NCI-H1092 (cell line): ENCODE data around the gene AHNAK.
"Not testable (repeated sequence)": the region's sequence is repeated elsewhere in the genome, so short reads cannot be mapped to it uniquely, and the experiment has no call there.

Experiments
- DNase-seq: peaks from one replicate; lab custom pipeline; 2025; lab: John Stamatoyannopoulos, UW

The AHNAK gene

DNA sequence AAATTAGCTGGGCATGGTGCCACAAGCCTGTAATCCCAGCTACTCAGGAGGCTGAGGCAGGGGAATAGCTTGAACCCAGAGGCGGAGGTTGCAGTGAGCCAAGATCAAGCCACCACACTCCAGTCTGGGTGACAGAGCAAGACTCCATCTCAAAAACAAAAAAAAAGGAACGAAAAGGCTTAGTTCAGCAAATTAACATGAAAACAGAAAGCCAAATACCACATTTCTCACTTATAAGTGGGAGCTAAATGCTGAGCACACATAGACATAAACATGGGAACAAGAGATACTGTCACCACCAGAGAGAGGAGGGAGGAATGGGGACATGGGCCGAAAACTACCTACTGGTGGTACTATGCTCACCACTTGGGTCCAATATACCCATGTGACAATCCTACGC is 89.1 kb downstream of the AHNAK start:
- no peak for DNase-seq

DNA sequence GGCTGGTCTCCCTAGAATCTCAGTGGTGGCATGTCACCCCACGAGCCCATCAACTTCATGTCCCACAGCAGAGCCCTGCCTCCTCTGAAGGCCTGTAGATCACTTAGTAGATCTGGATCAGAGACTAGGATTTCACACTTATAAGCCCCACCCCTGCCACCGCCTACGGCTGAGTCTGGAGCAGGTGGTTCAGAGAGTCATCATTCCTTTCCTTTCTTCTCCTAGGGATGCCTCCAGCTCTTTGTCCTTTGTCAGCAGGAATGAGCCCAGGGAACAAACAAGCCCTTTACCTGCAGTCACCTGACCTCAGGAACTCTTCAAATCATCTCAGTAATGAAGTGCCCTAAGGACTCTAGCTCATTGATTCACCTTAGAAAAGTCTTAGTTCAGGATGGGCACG is 90.0 kb downstream of the AHNAK start:
- no peak for DNase-seq

DNA sequence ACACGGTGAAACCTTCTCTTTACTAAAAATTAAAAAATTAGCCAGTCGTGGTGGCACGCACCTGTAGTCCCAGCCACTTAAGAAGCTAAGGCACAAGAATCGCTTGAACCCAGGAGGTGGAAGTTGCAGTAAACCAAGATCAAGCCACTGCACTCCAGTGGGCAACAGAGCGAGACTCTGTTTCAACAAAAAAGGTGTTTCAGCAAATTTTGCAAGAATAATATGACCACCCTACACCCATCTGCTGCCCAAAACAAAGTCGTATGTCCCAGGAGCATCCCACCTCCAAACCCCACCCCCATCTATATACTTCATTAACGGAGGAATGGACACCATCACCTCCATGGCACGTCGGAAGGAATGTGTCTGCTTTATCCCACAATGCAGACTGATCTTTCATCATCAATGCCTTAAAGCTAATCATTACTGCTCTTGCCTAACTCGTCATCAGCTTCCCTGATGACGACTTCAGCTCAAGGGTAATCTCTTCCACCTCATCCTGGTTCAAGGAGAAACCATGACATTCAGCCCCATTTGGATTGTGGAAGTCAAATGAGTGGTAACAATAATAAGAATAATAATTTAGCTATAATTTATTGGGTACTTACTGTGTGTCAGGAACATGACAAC is 93.7 kb downstream of the AHNAK start:
- DNase-seq: no peak

DNA sequence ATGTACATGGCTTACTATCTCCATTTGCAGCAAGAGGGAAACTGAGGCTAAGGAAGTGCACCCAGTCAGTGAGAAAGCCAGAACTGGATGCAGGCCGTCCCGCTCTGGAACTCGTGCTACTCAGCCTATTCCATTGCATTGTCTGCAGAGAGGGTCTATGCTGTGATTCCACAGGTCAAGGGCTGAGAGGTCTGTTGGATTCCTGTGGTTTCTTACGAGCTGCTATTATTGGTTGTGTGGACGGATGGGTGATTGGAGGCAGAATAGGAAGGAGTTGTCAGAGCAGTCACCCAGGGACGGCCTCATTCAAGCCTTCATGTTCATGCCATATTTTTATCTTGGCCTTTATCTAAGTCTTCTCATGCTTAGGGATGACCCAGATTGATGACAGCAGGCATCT is 94.3 kb downstream of the AHNAK start:
- DNase-seq: no peak

DNA sequence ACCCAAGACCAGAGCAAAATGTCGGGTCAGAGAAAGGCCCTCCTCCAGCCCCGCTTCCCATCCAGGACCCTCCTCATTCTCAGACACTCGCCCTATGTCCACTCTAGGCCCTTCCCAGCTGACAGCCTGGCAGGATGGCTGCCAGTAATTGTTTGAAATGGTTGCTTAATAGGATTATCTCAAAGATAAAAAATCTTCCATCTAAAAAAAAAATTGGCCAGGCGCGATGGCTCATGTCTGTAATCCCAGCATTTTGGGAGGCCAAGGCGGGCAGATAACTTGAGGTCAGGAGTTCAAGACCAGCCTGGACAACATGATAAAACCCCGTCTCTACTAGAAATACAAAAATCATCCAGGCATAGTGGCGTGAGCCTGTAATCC is 95.4 kb downstream of the AHNAK start:
- no peak for DNase-seq

DNA sequence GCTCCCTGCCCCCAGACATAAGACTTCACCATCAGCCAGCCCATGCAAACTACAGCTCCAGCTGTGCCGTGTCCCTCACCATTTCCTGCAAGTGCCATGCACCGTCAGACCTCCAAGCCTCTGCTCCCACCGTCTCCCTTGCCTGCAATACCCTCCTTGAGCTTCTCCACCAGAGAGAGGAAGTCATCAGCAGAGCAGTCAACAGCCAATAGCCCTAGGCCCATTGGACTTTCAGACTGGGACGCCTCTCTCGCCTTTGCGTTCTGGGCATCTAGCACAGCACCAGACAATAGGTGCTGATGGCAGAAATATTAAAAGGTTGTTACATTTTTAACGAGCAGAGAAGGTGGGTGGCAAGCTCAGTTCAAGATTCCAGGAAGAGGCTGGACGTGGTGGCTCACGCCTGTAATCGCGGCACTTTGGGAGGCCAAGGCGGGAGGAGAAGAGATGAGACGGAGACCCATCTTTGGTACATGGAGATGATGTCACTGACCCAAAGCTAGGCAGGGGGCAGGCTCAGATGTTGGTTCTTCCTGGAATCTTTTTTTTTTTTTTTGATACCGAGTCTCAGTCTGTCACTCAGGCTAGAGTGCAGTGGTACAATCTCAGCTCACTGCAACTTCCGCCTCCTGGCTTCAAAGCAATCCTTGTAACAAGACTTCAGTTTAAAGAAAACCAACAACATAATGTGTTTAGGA is 95.9 kb downstream of the AHNAK start:
- no peak for DNase-seq

DNA sequence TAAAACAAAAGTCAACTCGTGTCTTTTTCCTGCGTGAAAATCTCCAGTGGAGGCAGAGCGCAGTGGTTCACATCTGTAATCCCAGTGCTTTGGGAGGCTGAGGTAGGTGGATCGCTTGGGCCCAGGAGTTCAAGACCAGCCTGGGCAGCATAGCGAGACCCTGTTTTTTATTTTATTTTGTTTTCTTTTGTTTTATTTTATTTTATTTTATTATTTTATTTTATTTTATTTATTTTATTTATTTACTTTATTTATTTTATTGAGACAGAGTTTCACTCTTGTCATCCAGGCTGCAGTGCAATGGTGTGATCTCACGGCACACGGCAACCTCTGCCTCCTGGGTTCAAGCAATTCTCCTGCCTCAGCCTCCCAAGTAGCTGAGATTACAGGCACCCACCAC is 96.7 kb downstream of the AHNAK start:
- DNase-seq: not testable (repeated sequence)

DNA sequence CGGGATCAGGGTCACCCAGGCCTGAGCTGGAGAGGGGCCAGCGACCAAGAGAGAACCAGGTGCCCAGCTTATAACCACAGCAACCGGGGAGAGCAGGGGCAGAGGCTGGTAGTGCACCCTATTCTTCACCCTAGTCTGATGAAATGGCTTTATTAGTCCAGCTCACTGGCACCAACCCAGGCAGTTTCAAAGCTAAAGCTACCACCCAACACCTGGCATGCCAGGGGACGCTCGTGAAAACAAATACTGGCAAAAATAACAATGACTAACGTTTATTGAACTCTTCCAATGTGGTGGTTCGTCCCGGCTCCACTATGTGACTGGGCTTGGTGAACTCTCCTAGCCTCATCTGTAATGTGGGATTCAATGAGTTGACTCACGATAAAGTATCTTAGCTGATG is 97.2 kb downstream of the AHNAK start:
- DNase-seq: no peak

DNA sequence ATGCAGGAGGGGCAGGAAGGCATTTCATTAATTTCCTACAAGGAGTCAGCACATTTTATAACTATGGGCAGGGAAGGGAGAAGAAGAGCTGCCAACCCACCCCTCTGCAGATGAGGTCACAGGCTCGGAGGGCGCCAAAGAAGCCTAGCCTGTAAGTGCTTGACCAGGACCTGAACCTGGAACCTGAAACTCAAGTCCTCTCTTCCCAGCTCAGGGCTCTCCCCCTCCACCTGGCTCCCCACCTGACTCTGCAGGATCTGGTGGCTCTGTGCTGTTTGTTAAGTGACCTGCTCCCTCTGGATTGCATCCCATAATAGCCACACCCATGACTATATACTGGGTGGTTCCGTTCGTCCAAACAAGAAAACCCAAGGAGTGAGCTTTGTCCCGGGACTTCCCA is 100.5 kb downstream of the AHNAK start:
- DNase-seq: no peak

DNA sequence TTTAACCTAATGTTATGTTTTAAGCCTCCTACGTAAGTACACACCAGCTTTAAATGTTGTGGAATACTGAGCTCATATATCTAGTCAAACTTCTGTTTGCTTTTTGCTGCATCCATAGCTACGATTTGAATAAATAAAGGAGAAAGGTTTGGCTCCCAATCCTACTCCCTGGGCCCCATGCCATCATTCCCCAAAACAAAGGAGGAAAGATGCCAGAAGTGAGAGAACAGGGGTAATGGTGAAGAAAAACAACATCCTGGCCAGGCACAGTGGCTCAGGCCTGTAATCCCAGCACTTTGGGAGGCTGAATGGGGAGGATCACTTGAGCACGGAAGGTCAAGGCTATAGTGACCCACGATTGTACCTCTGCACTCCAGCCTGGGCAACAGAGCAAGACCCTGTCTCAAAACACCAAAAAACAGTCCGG is 101.3 kb downstream of the AHNAK start:
- DNase-seq: no peak

DNA sequence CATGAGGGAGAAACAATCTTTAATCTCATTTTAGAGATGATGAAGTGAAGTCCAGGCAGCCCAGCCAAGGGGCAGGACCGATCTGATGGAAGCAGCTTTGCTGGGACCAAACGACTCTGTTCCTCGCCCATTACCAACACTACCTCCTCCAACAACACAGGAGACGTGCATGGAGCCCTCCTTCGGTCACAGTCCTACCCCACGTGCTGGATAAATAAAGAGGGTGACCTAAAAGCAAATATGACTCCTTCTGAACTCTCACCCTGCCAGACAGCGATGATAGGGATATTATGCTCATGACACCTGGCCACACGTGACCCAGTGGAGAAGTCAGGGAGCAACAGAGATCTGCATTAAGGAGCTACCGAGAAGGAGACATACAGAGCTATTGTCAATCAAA is 101.8 kb downstream of the AHNAK start:
- DNase-seq: no peak

DNA sequence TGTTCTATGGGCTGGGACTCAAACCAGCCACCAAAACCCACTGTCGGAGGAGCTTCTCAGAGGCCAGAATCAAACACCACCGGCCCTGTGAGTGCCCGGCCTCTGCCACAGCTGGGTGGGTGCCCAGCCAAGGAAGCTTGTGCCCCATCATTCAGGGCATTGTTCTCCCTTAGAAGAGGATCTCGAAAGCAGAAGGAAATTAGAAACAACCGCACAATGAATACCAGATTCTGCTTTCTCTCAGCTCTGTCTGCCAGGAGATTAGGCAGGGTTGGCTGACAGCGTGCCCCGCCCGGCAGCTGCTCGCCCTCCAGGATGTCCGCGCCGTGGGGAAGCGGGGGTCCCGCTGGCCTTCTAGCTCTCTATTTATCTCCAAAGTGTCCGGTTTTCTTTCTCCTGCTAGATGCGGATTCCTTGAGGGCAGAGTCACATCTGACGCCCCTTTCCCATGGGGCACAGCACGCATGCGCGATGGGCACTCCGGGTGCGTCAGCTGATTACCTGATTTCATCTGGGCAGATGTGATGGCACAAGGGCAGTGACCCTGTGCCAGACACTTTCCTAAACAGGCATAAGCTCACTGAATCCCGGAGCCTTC is 102.3 kb downstream of the AHNAK start:
- peak; percentile 56 for DNase-seq

DNA sequence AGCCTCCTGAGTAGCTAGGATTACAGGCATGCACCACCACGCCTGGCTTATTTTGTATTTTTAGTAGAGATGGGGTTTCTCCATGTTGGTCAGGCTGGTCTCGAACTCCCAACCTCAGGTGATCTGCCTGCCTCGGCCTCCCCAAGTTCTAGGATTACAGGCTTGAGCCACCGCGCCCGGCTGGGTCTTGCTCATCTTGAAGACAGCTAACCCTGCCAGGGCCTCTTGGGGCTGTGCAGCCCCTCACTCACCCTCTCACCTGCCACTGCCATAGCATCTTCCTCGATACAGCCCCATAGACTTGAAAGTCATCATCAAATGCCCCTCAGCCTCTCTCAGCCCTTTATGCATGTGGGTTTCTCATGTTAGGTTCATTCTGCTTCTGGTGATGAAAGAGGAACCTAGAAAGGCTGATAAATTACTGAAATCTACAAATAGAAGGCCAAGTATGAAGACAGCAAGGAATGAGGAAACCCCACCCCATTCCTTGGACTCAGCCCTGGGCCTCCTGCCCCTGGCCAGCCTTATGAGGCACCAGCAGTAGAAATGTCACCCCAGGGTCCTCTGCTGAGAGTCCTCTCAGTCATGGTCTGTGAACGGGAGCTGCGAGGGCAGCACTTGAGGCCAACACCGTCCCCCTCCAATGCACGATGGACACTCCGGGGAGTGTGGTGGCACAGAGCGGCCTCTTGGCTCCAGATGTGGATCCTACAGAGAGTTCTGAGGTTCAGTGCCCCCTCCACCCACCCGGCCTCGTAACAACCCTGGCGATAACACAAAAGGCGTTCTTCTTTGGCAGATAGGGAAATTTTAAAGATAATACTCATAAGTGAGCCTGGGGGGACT is 103.0 kb downstream of the AHNAK start:
- no peak for DNase-seq

DNA sequence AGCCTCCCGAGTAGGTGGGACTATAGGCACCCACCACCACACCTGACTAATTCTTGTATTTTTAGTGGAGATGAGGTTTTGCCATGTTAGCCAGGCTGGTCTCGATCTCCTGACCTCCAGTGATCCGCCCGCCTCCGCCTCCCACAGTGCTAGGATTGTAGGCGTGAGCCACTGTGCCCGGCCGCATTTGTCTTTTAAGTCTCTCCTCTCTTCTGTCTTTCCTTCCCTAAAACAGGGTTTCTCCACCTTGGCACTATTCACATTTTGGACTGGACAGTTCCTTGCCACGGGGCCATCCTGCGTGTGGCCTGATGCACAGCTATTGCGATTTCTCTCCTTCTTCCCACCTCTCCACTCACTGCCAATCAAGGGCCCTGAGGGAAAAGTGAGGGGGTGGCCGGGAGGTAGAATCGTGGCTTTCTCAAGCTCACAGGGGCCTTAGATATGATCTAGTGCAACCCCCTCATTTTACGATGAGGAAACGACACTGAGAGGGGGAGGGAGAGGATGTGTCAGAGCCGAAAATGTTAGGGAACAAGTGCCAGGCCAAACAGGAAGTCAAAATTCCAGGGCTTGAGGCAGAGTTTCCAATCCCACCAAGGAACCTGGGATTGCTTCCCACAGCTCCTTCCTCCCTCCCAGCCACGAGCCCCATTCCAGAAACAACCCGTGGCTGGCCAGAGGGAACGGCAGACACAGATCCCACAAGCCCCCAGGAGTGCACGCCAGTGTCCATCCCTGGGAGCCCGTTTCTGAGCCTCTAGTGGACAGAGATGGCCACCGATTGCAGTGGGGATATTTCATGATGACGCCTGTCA is 106.6 kb downstream of the AHNAK start:
- no peak for DNase-seq

DNA sequence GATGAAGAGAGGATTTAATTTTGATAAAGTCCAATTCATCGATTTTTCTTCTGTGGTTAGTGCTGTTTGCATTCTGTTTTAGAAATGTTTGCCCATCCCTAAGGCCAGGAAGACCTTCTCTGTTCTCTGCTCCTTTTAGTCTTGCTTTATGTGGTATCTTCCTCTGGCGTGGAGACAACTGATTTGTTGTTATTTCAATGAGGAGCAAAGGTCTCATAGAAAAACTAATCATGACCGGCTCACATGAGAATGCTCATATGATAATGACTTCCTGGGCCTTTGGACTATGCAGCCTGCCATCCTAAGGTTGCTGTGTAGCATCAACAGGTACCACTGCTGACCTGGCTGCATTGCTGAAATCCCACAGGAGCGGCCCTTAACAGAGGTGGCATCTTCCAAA is 108.0 kb downstream of the AHNAK start:
- no peak for DNase-seq

DNA sequence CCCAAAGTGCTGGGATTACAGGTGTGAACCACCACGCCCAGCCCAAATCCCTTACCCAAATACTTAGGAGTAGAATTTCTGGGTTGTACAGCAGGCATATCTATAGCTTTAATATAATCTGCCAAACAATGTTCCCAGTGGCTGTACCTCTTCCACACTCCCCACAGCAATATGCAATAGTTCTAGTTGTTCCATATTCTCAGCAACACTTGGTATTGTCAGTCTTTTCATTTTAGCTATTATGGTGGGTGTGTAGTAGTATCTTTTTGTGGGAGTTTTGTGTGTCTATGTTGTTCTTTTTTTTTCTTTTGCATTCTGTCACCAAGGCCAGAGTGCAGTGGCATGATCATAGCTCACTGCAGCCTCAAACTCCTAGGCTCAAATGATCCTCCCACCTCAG is 109.0 kb downstream of the AHNAK start:
- no peak for DNase-seq

DNA sequence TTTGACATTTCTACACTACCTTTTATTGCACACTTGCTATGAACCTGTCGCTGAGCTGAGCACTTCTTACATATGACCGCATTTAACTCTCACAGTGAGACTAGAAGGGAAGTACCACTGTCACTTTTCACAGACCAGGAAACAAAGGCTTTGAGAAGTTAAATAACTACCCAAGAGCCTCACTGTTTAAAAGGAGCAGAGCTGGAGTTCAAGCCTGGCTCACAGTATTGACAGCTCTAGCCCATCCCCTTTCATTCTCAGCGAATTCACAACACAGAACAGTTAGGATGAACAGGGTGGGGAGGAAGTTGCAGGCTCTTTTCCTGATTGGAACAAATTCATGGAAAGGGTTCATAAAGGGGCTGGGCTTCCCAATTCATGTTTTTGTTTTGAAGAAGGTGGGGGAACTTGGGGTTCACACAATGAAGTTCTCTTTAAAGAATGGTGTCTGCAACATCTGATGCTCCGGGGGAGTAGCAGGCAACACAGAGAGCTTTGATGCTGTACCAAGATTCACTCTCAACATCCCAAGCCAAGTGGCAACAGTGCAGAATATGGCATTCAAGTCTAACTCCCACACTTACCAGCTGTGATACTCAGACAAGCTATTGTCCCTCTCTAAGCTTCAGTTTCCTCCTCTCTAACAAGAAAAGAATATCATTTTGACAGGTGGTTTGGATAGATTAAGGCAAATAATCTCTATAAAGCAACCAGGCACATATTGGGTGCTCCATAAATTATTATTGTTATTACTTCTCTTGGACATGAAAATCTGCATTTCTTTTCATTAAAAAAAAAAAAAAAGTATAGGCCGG is 110.6 kb downstream of the AHNAK start:
- no peak for DNase-seq

DNA sequence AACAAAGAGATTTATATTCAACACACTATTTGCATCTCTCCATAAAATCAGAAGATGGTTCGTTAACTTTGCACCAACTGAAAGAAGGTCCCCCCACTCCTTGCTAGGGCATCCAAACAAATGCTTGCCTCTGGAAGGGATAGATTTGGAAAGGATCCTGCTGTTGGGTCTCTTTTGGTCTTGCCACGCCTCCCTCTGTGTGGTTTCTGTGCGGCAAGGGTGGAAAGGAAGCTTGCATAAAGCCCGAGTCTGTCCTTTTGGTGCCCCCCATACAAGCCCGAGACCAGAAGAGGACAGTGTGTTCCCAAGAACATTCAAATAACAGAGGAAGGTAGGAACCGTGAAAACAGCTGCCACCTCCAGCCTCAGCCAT is 112.7 kb downstream of the AHNAK start:
- no peak for DNase-seq

DNA sequence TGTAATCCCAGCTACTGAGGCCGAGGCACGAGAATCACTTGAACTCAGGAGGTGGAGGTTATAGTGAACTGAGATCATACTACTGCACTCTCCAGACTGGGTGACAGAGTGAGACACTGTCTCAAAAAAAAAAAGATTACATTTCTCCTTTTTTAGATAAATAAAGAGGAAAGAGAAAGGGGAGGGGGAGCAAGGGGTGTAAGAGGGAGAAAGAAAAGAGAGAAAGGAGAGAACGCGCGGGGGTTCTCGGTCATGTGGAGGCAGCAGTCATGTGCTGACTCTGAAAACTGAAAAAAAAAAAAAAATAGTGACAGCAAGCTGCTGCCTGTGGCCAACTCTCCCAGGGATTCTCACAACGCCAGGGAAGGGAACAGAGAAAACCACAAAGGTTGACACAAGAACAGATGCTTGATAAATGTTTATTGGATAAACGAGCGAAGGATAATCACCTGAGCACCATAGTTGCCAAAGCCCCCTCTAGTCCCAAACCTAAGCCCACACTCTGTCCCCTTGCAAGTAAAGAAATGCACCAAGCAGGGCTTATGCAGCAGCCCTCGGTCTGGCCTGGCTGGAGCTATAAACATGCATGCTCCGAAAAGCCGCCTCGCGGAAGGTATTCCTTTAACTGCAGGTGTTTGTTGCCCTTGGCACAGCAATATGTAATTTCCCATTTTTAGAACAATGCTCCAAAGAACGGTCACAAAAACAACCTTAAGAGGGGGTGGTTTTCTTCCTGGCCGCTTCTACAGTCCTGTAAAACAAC is 113.3 kb downstream of the AHNAK start:
- DNase-seq: no peak

DNA sequence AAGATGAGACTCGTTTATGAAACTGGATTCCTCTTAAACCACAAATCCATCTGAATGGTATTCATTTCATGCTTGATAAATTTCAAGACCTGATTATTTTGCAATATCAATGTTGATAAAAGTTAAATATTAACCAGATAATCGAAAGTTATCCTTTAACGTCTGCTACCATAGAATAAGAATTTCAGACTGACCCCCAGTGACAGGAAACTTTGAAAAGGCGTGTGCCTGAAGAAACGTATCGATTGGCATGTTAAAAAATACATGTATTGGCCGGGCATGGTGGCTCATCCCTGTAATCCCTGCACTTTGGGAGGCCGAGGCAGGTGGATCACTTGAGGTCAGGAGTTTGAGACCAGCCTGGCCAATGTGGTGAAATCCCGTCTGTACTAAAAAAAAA is 113.9 kb downstream of the AHNAK start:
- DNase-seq: no peak
